Neuronal stem cell (in vitro differentiated cells): ENCODE data around the gene OR8B4.

Experiments
- DNase-seq: peaks from one replicate; pipeline ENCODE4 v3.0.0-alpha.2; 2013; ENCODE audit warnings: low spot score
- H2AFZ ChIP-seq: one replicate; pipeline ENCODE4 v1.6.1; 2013; ENCODE audit warnings: mild to moderate bottlenecking, low read length, inconsistent platforms
- H2AK5ac ChIP-seq: 2 replicates; pipeline ENCODE4 v1.6.1; 2013; ENCODE audit warnings: low read depth, mild to moderate bottlenecking, inconsistent platforms, low read length, moderate library complexity, mixed read lengths
- H2BK120ac ChIP-seq: 2 replicates; pipeline ENCODE4 v1.6.1; 2013; ENCODE audit warnings: low read depth, mild to moderate bottlenecking, inconsistent platforms, low read length, moderate library complexity, mixed read lengths
- H2BK12ac ChIP-seq: one replicate; pipeline ENCODE4 v1.6.1; 2013; ENCODE audit warnings: low read length, inconsistent platforms
- H2BK15ac ChIP-seq: 2 replicates; pipeline ENCODE4 v1.6.1; 2013; ENCODE audit warnings: mild to moderate bottlenecking, low read length, inconsistent platforms, mixed read lengths
- H2BK5ac ChIP-seq: one replicate; pipeline ENCODE4 v1.6.1; 2013; ENCODE audit warnings: inconsistent platforms, mild to moderate bottlenecking, low read length, moderate library complexity
- H3K14ac ChIP-seq: one replicate; pipeline ENCODE4 v1.6.1; 2013; ENCODE audit warnings: low read length, inconsistent platforms
- H3K18ac ChIP-seq: 2 replicates; pipeline ENCODE4 v1.6.1; 2013; ENCODE audit warnings: low read length, inconsistent platforms
- H3K23ac ChIP-seq: 2 replicates; pipeline ENCODE4 v1.6.1; 2013; ENCODE audit warnings: low read depth, mild to moderate bottlenecking, mixed read lengths, low read length, inconsistent platforms; ENCODE audit not compliant: poor library complexity
- H3K27ac ChIP-seq: replicated peaks from 3 replicates; pipeline ENCODE4 v1.5.1; 2013; ENCODE audit warnings: low read length, inconsistent platforms
- H3K27me3 ChIP-seq, 3 experiments: 2 replicates each; pipeline ENCODE4 v1.6.1; 2013; ENCODE audit warnings: low read length in 3 of 3, mild to moderate bottlenecking in 2 of 3, inconsistent platforms in 1 of 3, low read depth in 1 of 3, mixed read lengths in 1 of 3, moderate library complexity in 1 of 3; ENCODE audit not compliant: control insufficient read depth in 3 of 3, insufficient read depth in 3 of 3
- H3K36me3 ChIP-seq, 2 donors: replicated peaks in 1 of 2; 2 replicates each; pipeline ENCODE4 v1.6.1; 2013; ENCODE audit warnings: low read length in 2 of 2; ENCODE audit not compliant: control insufficient read depth in 2 of 2, insufficient read depth in 2 of 2
- H3K4ac ChIP-seq: 2 replicates; pipeline ENCODE4 v1.6.1; 2013; ENCODE audit warnings: inconsistent platforms, mild to moderate bottlenecking, low read length, moderate library complexity
- H3K4me1 ChIP-seq, 2 donors: 1 replicate in 1 of 2; 2 replicates in 1 of 2; pipeline ENCODE4 v1.6.1; 2013; ENCODE audit warnings: low read length in 2 of 2, low read depth in 1 of 2; ENCODE audit not compliant: control insufficient read depth in 2 of 2, insufficient read depth in 1 of 2
- H3K4me2 ChIP-seq: one replicate; pipeline ENCODE4 v1.6.1; 2013; ENCODE audit warnings: mild to moderate bottlenecking, low read length, inconsistent platforms; ENCODE audit not compliant: insufficient read depth, poor library complexity, severe bottlenecking
- H3K4me3 ChIP-seq, 2 donors: 2 replicates each; pipeline ENCODE4 v1.5.1; 2013; ENCODE audit warnings: low read length in 2 of 2, mild to moderate bottlenecking in 2 of 2, inconsistent platforms in 1 of 2, moderate library complexity in 1 of 2
- H3K79me1 ChIP-seq: one replicate; pipeline ENCODE4 v1.6.1; 2013; ENCODE audit warnings: low read depth, mild to moderate bottlenecking, inconsistent platforms, low read length, moderate library complexity
- H3K9ac ChIP-seq: one replicate; pipeline ENCODE4 v1.6.1; 2013; ENCODE audit warnings: mild to moderate bottlenecking, low read depth, low read length, inconsistent platforms; ENCODE audit not compliant: poor library complexity
- H3K9me3 ChIP-seq, 2 donors: replicated peaks in 1 of 2; 2 replicates each; pipeline versions ENCODE3 to v1.6.1; 2013; ENCODE audit warnings: low read length in 2 of 2, mild to moderate bottlenecking in 2 of 2, inconsistent platforms in 1 of 2, low read depth in 1 of 2, mixed read lengths in 1 of 2, moderate library complexity in 1 of 2; ENCODE audit not compliant: control insufficient read depth in 2 of 2, insufficient read depth in 1 of 2
- H4K8ac ChIP-seq: one replicate; pipeline ENCODE4 v1.6.1; 2013; ENCODE audit warnings: low read depth, mild to moderate bottlenecking, inconsistent platforms, low read length, moderate library complexity
- H4K91ac ChIP-seq: one replicate; pipeline ENCODE4 v1.6.1; 2013; ENCODE audit warnings: low read length, low read depth, mild to moderate bottlenecking, inconsistent platforms; ENCODE audit not compliant: poor library complexity
- WGBS, 2 donors: extraction: QIAGEN DNeasy Blood & Tissue Kit; methylation state at CpG; one replicate each; pipeline ENCODE4 v1.1.7; 2013; ENCODE audit warnings: missing lambda C conversion rate in 2 of 2, mixed read lengths in 1 of 2; ENCODE audit not compliant: insufficient read length in 2 of 2, insufficient replicate concordance in 1 of 2; ENCODE audit errors: extremely low coverage in 2 of 2; 5-methylcytosine and 5-hydroxymethylcytosine counted together

Gene OR8B4

GRCh38 chr11:124441081-124441480 lies 16.4 kb upstream of the OR8B4 start:
- Histone ChIP-seq H3K23ac (no peak overlapping the region), H3K27ac (no peak overlapping the region), H3K4me2 (no peak overlapping the region), H4K8ac (no peak overlapping the region), H2AFZ (no peak overlapping the region), H3K14ac (no peak overlapping the region), H2AK5ac (no peak overlapping the region), H3K18ac (no peak overlapping the region), H2BK12ac (no peak overlapping the region), H3K27me3 (no peaks in the 10 kb centered on the region), H2BK5ac (no peak overlapping the region), H2BK120ac (no peak overlapping the region), H3K36me3 (no peaks in the 10 kb centered on the region), H3K4me1 (no peaks in the 10 kb centered on the region), H3K79me1 (no peaks in the 10 kb centered on the region), H2BK15ac (no peak overlapping the region), H3K4ac (no peak overlapping the region), H3K4me3 (no peak overlapping the region), H3K9me3 (no peaks in the 10 kb centered on the region), H3K9ac (no peak overlapping the region), H4K91ac (no peak overlapping the region)
- no peak for DNase-seq
- no CpG with 5 or more reads among the region's 5 CpGs for WGBS, 2 donors

GRCh38 chr11:124440608-124441007 lies 15.9 kb upstream of the OR8B4 start:
- H2AFZ ChIP-seq: no peak overlapping the region
- H2AK5ac ChIP-seq: no peak overlapping the region
- no peak overlapping the region for H3K14ac ChIP-seq
- H3K27me3 ChIP-seq: no peaks in the 10 kb centered on the region
- H3K18ac ChIP-seq: no peak overlapping the region
- H3K36me3 ChIP-seq: no peaks in the 10 kb centered on the region
- H3K79me1 ChIP-seq: no peaks in the 10 kb centered on the region
- H3K27ac ChIP-seq: no peak overlapping the region
- DNase-seq: no peak
- H3K9me3 ChIP-seq: no peaks in the 10 kb centered on the region
- no peaks in the 10 kb centered on the region for H3K4me1 ChIP-seq
- no peak overlapping the region for H2BK12ac ChIP-seq
- no peak overlapping the region for H3K23ac ChIP-seq
- H3K4me3 ChIP-seq: no peak overlapping the region
- no peak overlapping the region for H3K9ac ChIP-seq
- no peak overlapping the region for H3K4ac ChIP-seq
- H4K91ac ChIP-seq: no peak overlapping the region
- H4K8ac ChIP-seq: no peak overlapping the region
- no peak overlapping the region for H2BK15ac ChIP-seq
- no peak overlapping the region for H2BK5ac ChIP-seq
- no peak overlapping the region for H2BK120ac ChIP-seq
- no CpG with 5 or more reads among the region's 4 CpGs for WGBS, 2 donors
- no peak overlapping the region for H3K4me2 ChIP-seq

- Histone ChIP-seq H3K27me3 (no peaks in the 10 kb centered on the region), H3K9me3 (no peaks in the 10 kb centered on the region), H3K4me2 (no peak overlapping the region), H2BK5ac (no peak overlapping the region), H3K9ac (no peak overlapping the region), H2AFZ (no peak overlapping the region), H3K79me1 (no peaks in the 10 kb centered on the region), H3K23ac (no peak overlapping the region), H3K36me3 (no peaks in the 10 kb centered on the region), H3K4me3 (no peak overlapping the region), H3K18ac (no peak overlapping the region), H3K27ac (no peak overlapping the region), H2BK120ac (no peak overlapping the region), H2AK5ac (no peak overlapping the region), H3K4ac (no peak overlapping the region), H2BK12ac (no peak overlapping the region), H4K8ac (no peak overlapping the region), H3K14ac (no peak overlapping the region), H3K4me1 (no peaks in the 10 kb centered on the region), H2BK15ac (no peak overlapping the region), H4K91ac (no peak overlapping the region)
- WGBS, 2 donors: no CpG with 5 or more reads among the region's 2 CpGs
- DNase-seq: no peak
These were observed 10.0 kb upstream of the OR8B4 start for GRCh38 chr11:124434699-124435098.

GRCh38 chr11:124429599-124429998 lies 4.9 kb upstream of the OR8B4 start:
- H3K18ac ChIP-seq: no peak overlapping the region
- H4K91ac ChIP-seq: no peak overlapping the region
- no peak overlapping the region for H3K9ac ChIP-seq
- no peaks in the 10 kb centered on the region for H3K79me1 ChIP-seq
- H3K9me3 ChIP-seq: no peaks in the 10 kb centered on the region
- no CpG with 5 or more reads among the region's 2 CpGs for WGBS, 2 donors
- H3K36me3 ChIP-seq: no peaks in the 10 kb centered on the region
- no peak for DNase-seq
- no peak overlapping the region for H3K23ac ChIP-seq
- no peak overlapping the region for H3K27ac ChIP-seq
- H4K8ac ChIP-seq: no peak overlapping the region
- no peak overlapping the region for H2BK12ac ChIP-seq
- H2BK5ac ChIP-seq: no peak overlapping the region
- no peak overlapping the region for H2AFZ ChIP-seq
- H2AK5ac ChIP-seq: no peak overlapping the region
- no peak overlapping the region for H3K14ac ChIP-seq
- H2BK15ac ChIP-seq: no peak overlapping the region
- H3K4me2 ChIP-seq: no peak overlapping the region
- no peak overlapping the region for H3K4me3 ChIP-seq
- no peaks in the 10 kb centered on the region for H3K4me1 ChIP-seq
- no peak overlapping the region for H3K4ac ChIP-seq
- no peaks in the 10 kb centered on the region for H3K27me3 ChIP-seq
- no peak overlapping the region for H2BK120ac ChIP-seq
